AG04450 (cell line): Measurements from ENCODE around the gene LILRA2. TPM values are rescaled to one million over a fixed set of nuclear protein-coding genes. Genes with fewer than 3 reads are reported as not detected.
"Not testable (repeated sequence)": the region's sequence is repeated elsewhere in the genome, so short reads cannot be mapped to it uniquely, and the experiment has no call there.

Source experiments
- CTCF ChIA-PET: fragments of 300-600, 350-600 bp; formaldehyde crosslinking; extraction: SDS; loops from one replicate; lab custom pipeline; 2022; ENCODE audit warnings: antibody characterized with exemption, inconsistent platforms; lab: Charles Lee
- POLR2A ChIA-PET: fragments of 350-600 bp; formaldehyde crosslinking; extraction: SDS; loops from one replicate; lab custom pipeline; 2021; ENCODE audit warnings: antibody characterized with exemption, inconsistent platforms; lab: Yijun Ruan, JAX
- DNase-seq: peaks from one replicate; pipeline ENCODE4 v3.0.0-alpha.2; 2011; ENCODE audit warnings: low read depth, low spot score
- H3K27ac ChIP-seq: one replicate; pipeline ENCODE4 v1.5.1; 2012; ENCODE audit warnings: low read depth, low read length, control low read depth
- H3K27me3 ChIP-seq: one replicate; pipeline ENCODE4 v1.6.0; 2012; ENCODE audit warnings: low read length; ENCODE audit not compliant: control insufficient read depth, insufficient read depth
- H3K4me3 ChIP-seq: 2 replicates; pipeline ENCODE4 v1.5.1; 2011; ENCODE audit warnings: mild to moderate bottlenecking, low read depth, low read length, control low read depth
- H3K9me3 ChIP-seq: 2 replicates; pipeline ENCODE4 v1.5.1; 2012; ENCODE audit warnings: low read length; ENCODE audit not compliant: control insufficient read depth, insufficient read depth
- polyA plus RNA-seq: library from polyadenylated mRNA; depleted of rRNA; stranded (reverse); fragments of >200 nt; gene quantifications from 2 replicates; pipeline ENCODE4 v1.2.3, GENCODE V29; 2011
- TF ChIP-seq, protein P1 (sequence below): IDR thresholded peaks from 2 replicates; pipeline ENCODE4 v1.5.1; 2011; ENCODE audit warnings: low read depth, low read length, control low read depth, inconsistent platforms

The LILRA2 gene
- polyA plus RNA-seq, 1 experiment, result not detected

- no peak overlapping the region for H3K27ac ChIP-seq
- no peaks in the 10 kb centered on the region for H3K27me3 ChIP-seq
- DNase-seq, result no peak
- POLR2A ChIA-PET, result no interaction called here
- H3K4me3 ChIP-seq, result no peak overlapping the region
- CTCF ChIA-PET, result no interaction called here
- H3K9me3 ChIP-seq, result peaks cover 29% of the 10 kb centered on the region
- TF ChIP-seq, protein P1, sequence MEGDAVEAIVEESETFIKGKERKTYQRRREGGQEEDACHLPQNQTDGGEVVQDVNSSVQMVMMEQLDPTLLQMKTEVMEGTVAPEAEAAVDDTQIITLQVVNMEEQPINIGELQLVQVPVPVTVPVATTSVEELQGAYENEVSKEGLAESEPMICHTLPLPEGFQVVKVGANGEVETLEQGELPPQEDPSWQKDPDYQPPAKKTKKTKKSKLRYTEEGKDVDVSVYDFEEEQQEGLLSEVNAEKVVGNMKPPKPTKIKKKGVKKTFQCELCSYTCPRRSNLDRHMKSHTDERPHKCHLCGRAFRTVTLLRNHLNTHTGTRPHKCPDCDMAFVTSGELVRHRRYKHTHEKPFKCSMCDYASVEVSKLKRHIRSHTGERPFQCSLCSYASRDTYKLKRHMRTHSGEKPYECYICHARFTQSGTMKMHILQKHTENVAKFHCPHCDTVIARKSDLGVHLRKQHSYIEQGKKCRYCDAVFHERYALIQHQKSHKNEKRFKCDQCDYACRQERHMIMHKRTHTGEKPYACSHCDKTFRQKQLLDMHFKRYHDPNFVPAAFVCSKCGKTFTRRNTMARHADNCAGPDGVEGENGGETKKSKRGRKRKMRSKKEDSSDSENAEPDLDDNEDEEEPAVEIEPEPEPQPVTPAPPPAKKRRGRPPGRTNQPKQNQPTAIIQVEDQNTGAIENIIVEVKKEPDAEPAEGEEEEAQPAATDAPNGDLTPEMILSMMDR, result no peak
These were observed 46.9 kb downstream of the LILRA2 start for GRCh38 chr19:54620464-54620863.

DNA sequence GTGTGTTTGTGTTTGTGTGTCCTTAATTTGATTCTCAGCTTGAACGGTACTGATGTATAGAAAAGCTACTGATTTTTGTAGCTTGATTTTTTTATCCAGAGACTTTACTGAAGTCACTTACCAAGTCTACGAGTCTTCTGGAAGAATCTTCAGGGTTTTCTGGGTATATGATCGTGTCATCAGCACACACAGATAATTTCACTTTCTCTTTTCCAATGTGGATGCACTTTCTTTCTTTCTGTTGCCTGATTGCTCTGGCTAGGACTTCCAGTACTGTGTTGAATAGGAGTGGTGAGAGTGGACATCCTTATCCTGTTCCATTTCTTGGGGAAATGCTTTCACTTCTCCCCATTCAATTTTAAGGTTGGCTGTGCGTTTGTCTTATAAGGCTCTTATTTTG lies 48.8 kb downstream of the LILRA2 start:
- DNase-seq, result no peak
- Histone ChIP-seq H3K9me3 (peaks cover 37% of the 10 kb centered on the region), H3K27ac (no peak overlapping the region), H3K4me3 (no peak overlapping the region), H3K27me3 (no peaks in the 10 kb centered on the region)
- CTCF ChIA-PET, result no interaction called here
- TF ChIP-seq, protein P1, result no peak
- POLR2A ChIA-PET, result no interaction called here

DNA sequence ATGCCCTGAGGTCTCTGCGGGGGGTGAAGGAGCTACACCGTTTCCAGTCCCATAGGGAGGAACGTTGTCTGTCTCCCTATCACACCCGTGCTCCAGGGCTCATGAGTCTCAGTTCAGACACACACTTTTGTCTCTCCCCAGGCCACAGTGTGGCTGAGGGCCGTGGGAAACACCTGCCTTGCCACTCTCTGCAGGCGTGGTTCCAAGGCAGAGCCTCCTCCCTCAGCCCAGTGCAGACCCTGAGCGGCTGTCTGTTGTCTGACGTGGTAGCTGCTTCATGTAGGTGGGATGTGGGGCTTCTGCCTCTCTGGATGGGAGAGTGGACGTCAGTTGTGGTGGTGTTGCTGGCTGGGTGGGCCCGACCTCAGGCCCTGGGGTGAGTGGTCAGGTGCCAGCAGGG lies 50.6 kb downstream of the LILRA2 start:
- CTCF ChIA-PET, DNase-seq, H3K27ac ChIP-seq, H3K4me3 ChIP-seq, POLR2A ChIA-PET, H3K27me3 ChIP-seq: not testable (repeated sequence)
- H3K9me3 ChIP-seq, result peaks cover 40% of the 10 kb centered on the region

DNA sequence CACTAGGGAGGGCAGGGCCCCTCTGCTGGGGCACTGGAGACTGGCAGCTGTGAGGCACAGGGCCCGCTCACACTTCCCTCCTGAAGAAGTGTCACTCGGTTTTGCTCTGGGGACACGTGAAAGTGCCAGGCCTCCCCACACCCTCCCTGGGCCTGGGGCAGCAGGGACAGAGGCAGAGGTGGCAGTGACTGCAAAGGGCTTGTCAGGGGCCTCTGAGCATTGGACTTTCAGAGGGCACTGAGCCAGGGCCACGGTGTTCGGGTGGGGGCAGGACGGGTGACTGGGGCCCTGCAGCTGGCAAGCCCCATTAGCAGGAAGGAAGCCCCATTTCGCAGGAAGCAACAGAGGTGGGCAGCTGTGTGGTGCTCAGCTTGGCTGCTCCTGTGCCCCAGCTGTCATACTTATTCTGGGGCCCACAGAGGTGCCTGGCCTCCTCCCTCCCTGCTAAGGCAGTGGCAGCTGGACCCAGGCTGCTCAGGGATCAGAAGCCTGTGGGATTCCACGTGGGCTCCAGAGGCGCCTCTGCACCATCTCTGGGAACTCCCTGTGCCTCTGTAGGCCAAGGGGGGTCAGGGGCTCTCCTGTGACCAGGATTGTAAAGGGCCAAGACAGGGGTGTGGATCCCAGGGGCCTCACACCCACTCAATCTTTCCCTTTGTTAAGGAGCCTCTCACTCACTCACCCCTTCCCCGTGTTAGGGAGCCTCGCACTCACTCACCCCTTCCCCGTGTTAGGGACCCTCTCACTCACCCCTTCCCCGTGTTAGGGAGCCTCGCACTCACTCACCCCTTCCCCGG lies 51.5 kb downstream of the LILRA2 start:
- H3K4me3 ChIP-seq, H3K27me3 ChIP-seq, POLR2A ChIA-PET, DNase-seq, H3K27ac ChIP-seq, CTCF ChIA-PET: not testable (repeated sequence)
- peaks cover 49% of the 10 kb centered on the region for H3K9me3 ChIP-seq

- H3K4me3 ChIP-seq, result no peak overlapping the region
- no peak overlapping the region for H3K27ac ChIP-seq
- no peaks in the 10 kb centered on the region for H3K27me3 ChIP-seq
- no peak for DNase-seq
- H3K9me3 ChIP-seq, result peaks cover 62% of the 10 kb centered on the region
- ChIA-PET CTCF (no interaction called here), POLR2A (no interaction called here)
- TF ChIP-seq, protein P1, result no peak
These were observed 53.2 kb downstream of the LILRA2 start for GRCh38 chr19:54626757-54627156.

- POLR2A ChIA-PET, H3K4me3 ChIP-seq, H3K27ac ChIP-seq, DNase-seq, CTCF ChIA-PET, H3K27me3 ChIP-seq: not testable (repeated sequence)
- peaks cover 72% of the 10 kb centered on the region for H3K9me3 ChIP-seq
These were observed 54.3 kb downstream of the LILRA2 start for GRCh38 chr19:54627912-54628311.

DNA sequence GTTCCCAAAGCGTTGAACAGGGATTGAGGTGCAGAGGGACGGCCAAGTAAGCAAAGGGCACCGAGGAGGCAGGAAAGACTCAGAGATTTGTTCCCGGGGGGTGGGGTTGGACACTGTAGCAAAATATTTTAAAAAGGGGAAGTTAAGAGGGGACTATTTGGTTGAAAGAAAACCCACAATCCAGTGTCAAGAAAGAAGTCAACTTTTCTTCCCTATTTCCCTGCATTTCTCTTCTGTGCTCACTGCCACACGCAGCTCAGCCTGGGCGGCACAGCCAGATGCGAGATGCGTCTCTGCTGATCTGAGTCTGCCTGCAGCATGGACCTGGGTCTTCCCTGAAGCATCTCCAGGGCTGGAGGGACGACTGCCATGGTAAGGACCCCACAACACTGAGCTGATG lies 56.7 kb downstream of the LILRA2 start, which contains the start of gene LILRB1:
LILRB1 (plus strand) TSS at position 223 of the 400 bp plus-strand sequence. CDS start 590 bp downstream, outside the sequence.
- H3K27me3 ChIP-seq, H3K4me3 ChIP-seq, H3K27ac ChIP-seq, POLR2A ChIA-PET, CTCF ChIA-PET, DNase-seq: not testable (repeated sequence)
- peaks cover 74% of the 10 kb centered on the region for H3K9me3 ChIP-seq
